Nephron progenitor cell (in vitro differentiated cells): ENCODE results near the gene FCRL6.

Experiments used
- DNase-seq: peaks from one replicate; pipeline ENCODE4 v3.0.0; 2021
- H3K27ac Mint-ChIP-seq: 2 replicates; pipeline ENCODE4 v1.8.0; 2021; ENCODE audit warnings: mild to moderate bottlenecking, moderate library complexity, mixed read lengths
- H3K27me3 Mint-ChIP-seq: 2 replicates; pipeline ENCODE4 v1.8.0; 2021; ENCODE audit warnings: mild to moderate bottlenecking, low read depth, mixed read lengths; ENCODE audit not compliant: poor library complexity
- H3K36me3 Mint-ChIP-seq: 2 replicates; pipeline ENCODE4 v1.8.0; 2021; ENCODE audit warnings: low read depth, mixed read lengths
- H3K4me1 Mint-ChIP-seq: 2 replicates; pipeline ENCODE4 v1.8.0; 2021; ENCODE audit warnings: mixed read lengths
- H3K4me3 Mint-ChIP-seq: 2 replicates; pipeline ENCODE4 v1.8.0; 2021; ENCODE audit warnings: mild to moderate bottlenecking, moderate library complexity, mixed read lengths
- H3K9me3 Mint-ChIP-seq: 2 replicates; pipeline ENCODE4 v1.8.0; 2021; ENCODE audit warnings: mild to moderate bottlenecking, moderate library complexity, mixed read lengths
- CTCF ChIP-seq: fragments of 200-600 bp; sonication (generic); IDR thresholded peaks from 2 replicates; pipeline ENCODE4 v1.5.0; 2021; ENCODE audit warnings: antibody characterized with exemption

The FCRL6 gene

DNA sequence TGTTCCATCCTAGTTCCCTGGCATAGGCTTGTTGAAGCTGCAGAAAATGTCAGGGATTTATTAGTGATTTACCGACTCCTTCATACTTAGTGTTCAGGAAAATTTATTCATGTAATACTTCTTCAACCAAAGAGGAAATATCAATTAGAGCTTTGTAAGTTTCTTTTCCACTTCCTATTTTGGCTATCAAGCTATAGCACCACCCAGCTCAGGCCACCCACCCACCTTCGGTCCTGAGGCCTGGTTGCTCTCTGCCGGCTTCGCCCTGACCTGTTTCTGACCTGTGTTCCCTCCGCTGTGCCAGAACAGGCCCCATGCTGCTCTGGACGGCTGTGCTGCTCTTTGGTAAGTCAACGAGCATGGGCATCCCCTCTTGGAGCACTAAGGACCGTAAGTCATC, at the start of gene FCRL6:
Gene FCRL6, plus strand, starts transcription at position 250 of the 400 bp plus-strand sequence. Its CDS starts 65 bp downstream, at position 315.
- Mint-ChIP-seq H3K9me3 (no peaks in the 10 kb centered on the region), H3K36me3 (no peaks in the 10 kb centered on the region), H3K4me3 (no peak within 1 kb of the TSS), H3K27me3 (peaks cover 69% of the 10 kb centered on the region), H3K27ac (no peak within 1 kb of the TSS), H3K4me1 (no peaks in the 10 kb centered on the region)
- DNase-seq = no peak
- no peak for TF ChIP-seq CTCF

DNA sequence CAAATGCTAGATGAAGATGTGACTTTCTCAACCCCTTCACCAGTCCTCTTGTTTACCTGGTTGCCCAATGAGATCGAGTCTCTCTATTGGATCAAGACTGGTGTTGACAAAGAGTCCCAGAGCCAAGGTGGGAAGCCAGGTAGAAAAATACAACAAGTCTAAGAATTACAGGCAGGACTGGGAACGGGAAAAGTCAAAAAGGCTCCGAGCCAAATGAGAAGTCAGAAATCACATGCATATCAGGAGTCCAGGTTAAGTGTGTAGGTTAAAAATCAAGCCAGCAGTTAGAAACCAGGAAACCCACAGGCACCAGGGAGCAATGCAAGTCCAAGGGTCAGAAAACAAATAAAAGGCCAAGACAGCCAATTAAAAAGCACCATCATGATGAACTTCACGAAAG, 48.8 kb upstream of the FCRL6 start:
- no peak for DNase-seq
- no peak for TF ChIP-seq CTCF
- no peak overlapping the region for H3K27ac Mint-ChIP-seq
- H3K9me3 Mint-ChIP-seq = no peaks in the 10 kb centered on the region
- H3K36me3 Mint-ChIP-seq = no peaks in the 10 kb centered on the region
- no peaks in the 10 kb centered on the region for H3K4me1 Mint-ChIP-seq
- H3K4me3 Mint-ChIP-seq = no peak overlapping the region
- H3K27me3 Mint-ChIP-seq = peaks cover 10% of the 10 kb centered on the region

DNA sequence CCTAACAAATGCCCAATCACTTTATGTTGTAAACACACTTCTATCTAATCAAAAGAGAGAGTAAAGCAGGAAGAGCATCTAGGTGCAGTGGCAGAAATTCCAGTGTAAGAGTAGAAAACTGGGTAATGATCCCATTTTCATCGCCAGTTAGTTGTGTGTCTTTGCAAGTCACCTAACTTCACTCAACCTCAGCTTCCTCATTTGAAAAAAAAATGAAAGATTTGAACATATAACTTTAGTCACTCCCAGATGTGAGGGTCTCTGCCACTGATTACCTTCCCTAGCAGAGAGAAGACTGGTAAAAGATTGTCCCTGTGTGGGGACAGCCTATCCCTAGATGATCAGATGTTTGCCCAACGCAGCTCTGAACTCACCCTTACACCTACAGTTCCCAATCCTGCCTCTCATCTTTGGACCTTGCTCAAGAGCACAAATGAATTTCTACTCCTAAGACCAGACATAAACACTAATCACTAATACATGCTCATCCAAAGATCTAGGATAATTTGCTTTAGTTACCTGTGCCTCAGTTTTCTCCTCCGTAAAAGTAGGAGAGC, 46.6 kb upstream of the FCRL6 start:
- peaks cover 10% of the 10 kb centered on the region for H3K27me3 Mint-ChIP-seq
- TF ChIP-seq CTCF = no peak
- no peak for DNase-seq
- no peak overlapping the region for H3K27ac Mint-ChIP-seq
- H3K4me3 Mint-ChIP-seq = no peak overlapping the region
- H3K4me1 Mint-ChIP-seq = no peaks in the 10 kb centered on the region
- no peaks in the 10 kb centered on the region for H3K9me3 Mint-ChIP-seq
- no peaks in the 10 kb centered on the region for H3K36me3 Mint-ChIP-seq

- TF ChIP-seq CTCF = no peak
- no peak overlapping the region for H3K27ac Mint-ChIP-seq
- no peak overlapping the region for H3K4me3 Mint-ChIP-seq
- H3K9me3 Mint-ChIP-seq = no peaks in the 10 kb centered on the region
- no peaks in the 10 kb centered on the region for H3K4me1 Mint-ChIP-seq
- no peak for DNase-seq
- H3K36me3 Mint-ChIP-seq = no peaks in the 10 kb centered on the region
- peaks cover 12% of the 10 kb centered on the region for H3K27me3 Mint-ChIP-seq
These were observed 45.8 kb upstream of the FCRL6 start for GRCh38 chr1:159756397-159756796.

DNA sequence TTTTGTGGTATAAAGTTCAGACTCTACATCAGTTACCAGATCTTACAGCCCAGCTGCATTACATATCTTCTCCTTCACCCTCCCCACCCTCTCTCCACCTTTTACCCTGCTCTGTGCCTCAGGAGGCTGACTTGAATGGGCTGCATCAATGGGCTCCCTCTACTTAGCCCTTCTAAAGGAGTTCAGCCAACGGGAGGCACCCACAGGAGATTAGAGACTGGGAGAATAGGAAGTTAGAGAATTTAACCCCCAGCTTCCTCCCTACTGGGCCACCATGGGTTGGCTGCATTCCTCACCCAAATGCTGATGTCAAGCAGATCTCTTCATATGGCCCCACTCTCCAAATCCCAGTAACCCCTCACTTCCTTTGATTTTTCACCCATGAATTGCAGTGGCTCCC, 38.5 kb upstream of the FCRL6 start:
- H3K36me3 Mint-ChIP-seq = no peaks in the 10 kb centered on the region
- no peaks in the 10 kb centered on the region for H3K9me3 Mint-ChIP-seq
- no peak for DNase-seq
- H3K27ac Mint-ChIP-seq = no peak overlapping the region
- no peak overlapping the region for H3K4me3 Mint-ChIP-seq
- peaks cover 2% of the 10 kb centered on the region for H3K27me3 Mint-ChIP-seq
- no peaks in the 10 kb centered on the region for H3K4me1 Mint-ChIP-seq
- TF ChIP-seq CTCF = no peak

GRCh38 chr1:159765806-159766205, 36.4 kb upstream of the FCRL6 start:
- Mint-ChIP-seq H3K36me3 (no peaks in the 10 kb centered on the region), H3K27me3 (peaks cover 2% of the 10 kb centered on the region), H3K9me3 (no peaks in the 10 kb centered on the region), H3K4me3 (no peak overlapping the region), H3K27ac (no peak overlapping the region), H3K4me1 (no peaks in the 10 kb centered on the region)
- no peak for DNase-seq
- TF ChIP-seq CTCF = no peak
